Ovary (tissue), 9 donors: ENCODE results near the gene CHKA. TPM values are rescaled to one million over a fixed set of nuclear protein-coding genes. Genes with fewer than 3 reads are reported as not detected.

Experiments
- DNase-seq, 5 donors: peaks; one replicate each; pipeline ENCODE4 v3.0.0-alpha.2; 2019 to 2020
- H3K27ac ChIP-seq, 2 donors: fragments of 200-600 bp; one replicate each; pipeline versions ENCODE4 v1.5.1 to v1.8.0; 2019 to 2022
- H3K27me3 ChIP-seq: fragments of 200-600 bp; one replicate; pipeline ENCODE4 v1.8.0; 2022
- H3K36me3 ChIP-seq: fragments of 200-600 bp; sonication (generic); one replicate; pipeline ENCODE4 v1.5.1; 2019
- H3K4me1 ChIP-seq: one replicate; pipeline ENCODE4 v1.8.1; 2013; ENCODE audit warnings: mild to moderate bottlenecking, moderate library complexity; ENCODE audit not compliant: insufficient read depth
- H3K4me3 ChIP-seq: fragments of 200-600 bp; sonication (generic); one replicate; pipeline ENCODE4 v1.5.1; 2017
- H3K9me3 ChIP-seq, 2 donors: fragments of 200-600 bp in 1 of 2; sonication (generic) in 1 of 2; one replicate each; pipeline versions ENCODE4 v1.5.1 to v1.8.1; 2013 to 2019; ENCODE audit warnings: mild to moderate bottlenecking in 1 of 2, moderate library complexity in 1 of 2
- CTCF ChIP-seq, 3 donors: fragments of 450-650 bp in 2 of 3; fragments of 200-600 bp in 1 of 3; IDR thresholded peaks; one replicate each; pipeline versions ENCODE4 v1.5.1 to v1.8.0; 2016 to 2022; ENCODE audit warnings: antibody characterized with exemption in 3 of 3, mild to moderate bottlenecking in 1 of 3
- EP300 ChIP-seq: sonication (generic); formaldehyde crosslinking; IDR thresholded peaks from one replicate; pipeline ENCODE4 v1.6.1; 2017; ENCODE audit warnings: antibody characterized with exemption
- POLR2A ChIP-seq: fragments of 450-650 bp; IDR thresholded peaks from one replicate; pipeline ENCODE4 v1.6.1; 2017; ENCODE audit warnings: antibody characterized with exemption, mild to moderate bottlenecking, moderate library complexity
- WGBS, 3 donors: extraction: QIAGEN DNeasy Blood & Tissue Kit in 1 of 3; methylation state at CpG; one replicate each; pipeline versions ENCODE4 v1.1.5 to v1.1.7; 2013 to 2017; 5-methylcytosine and 5-hydroxymethylcytosine counted together
- intact Hi-C, 4 donors: fragments of 100-400 bp; cut with DNase I; formaldehyde crosslinking; loops; one replicate each; pipeline versions ENCODE4 v1.11.0 to v1.15.1; 2022 to 2023
- polyA plus RNA-seq, 2 donors: library from polyadenylated mRNA; stranded (reverse); fragments of 200-250 nt in 1 of 2; fragments of 350-450 nt in 1 of 2; fragmentation: Illumina TruSeq in 1 of 2; extraction: RNeasy Lipid Tissue Mini Kit (QIAGEN cat#74804) in 1 of 2; gene quantifications; one replicate each; pipeline ENCODE4 v1.2.3, GENCODE V29; 2013 to 2014
- total RNA-seq, 7 donors: library from RNA; depleted of rRNA in 2 of 7; stranded (reverse); fragments of >200 nt in 2 of 7; fragmentation: NEBNext Ultra II Directional in 3 of 7; extraction: Animal tissue kit (Norgen Biotek cat#: 25700) in 3 of 7; gene quantifications; one replicate each; pipeline versions ENCODE4 v1.1.0 to v1.2.4, GENCODE V29; 2016 to 2023
- donor health status: DM: no; HTN: no; CAD: no; lungs with moderate emphysema.
- donor health status: DM: no; HTN: no; CAD: no.
- donor health status: Bipolar disorder and iron deficiency.
- donor health status: DM: yes; HTN: yes; CAD: no.
- donor health status: DM: no; HTN: no; CAD: no.
- donor health status: DM: yes; HTN: yes; CAD: no.

CHKA gene
- total and polyA plus RNA-seq, 9 donors: 15.6 to 45.3 (median 30.5) TPM

- Histone ChIP-seq H3K36me3 (no peaks in the 10 kb centered on the region), H3K9me3 (no peaks in the 10 kb centered on the region), H3K27ac (peak overlapping the region in 1 of 2 donors; percentile 30), H3K27me3 (no peaks in the 10 kb centered on the region), H3K4me1 (peaks cover 4% of the 10 kb centered on the region), H3K4me3 (no peak overlapping the region)
- intact Hi-C loops: loop anchor here in 3 of 4 donors (10.0 kb wide), 3 partner anchors 51 to 161 kb away; no protein-coding TSS in a partner anchor
- WGBS, 3 donors: 73 to 82% (median 80%) methylated on average over 25 to 36 of the region's 36 CpGs
- peak in 3 of 5 donors; percentile 22 to 33 (median 27) for DNase-seq
- no peak for TF ChIP-seq EP300
- no peak for TF ChIP-seq CTCF (IDR thresholded peaks at IDR 0.05)
- TF ChIP-seq POLR2A: no peak
Observed at GRCh38 chr11:68043349-68044144, 77.6 kb downstream of the CHKA start.

DNA sequence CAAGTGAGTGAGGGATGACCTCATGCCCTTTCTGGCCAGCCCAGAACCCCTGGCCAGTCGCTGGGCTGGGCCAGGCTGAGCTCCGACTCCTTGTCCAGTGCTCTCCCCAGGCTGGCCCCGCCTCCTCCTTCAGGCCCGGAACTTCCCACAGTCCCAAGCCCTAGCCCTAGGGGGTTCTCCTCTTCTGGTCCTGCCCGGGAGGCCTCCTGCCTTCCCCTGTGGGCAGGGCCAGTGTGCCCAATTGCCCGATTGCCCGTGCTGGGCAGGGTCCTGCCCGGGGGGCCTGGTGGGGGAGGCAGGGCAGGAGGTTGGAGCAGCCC lies 78.2 kb downstream of the CHKA start:
- no peaks in the 10 kb centered on the region for H3K36me3 ChIP-seq
- intact Hi-C loops: loop anchor here in 3 of 4 donors (10.0 kb wide), 3 partner anchors 52 to 162 kb away; no protein-coding TSS in a partner anchor
- no peak overlapping the region for H3K4me3 ChIP-seq

DNA sequence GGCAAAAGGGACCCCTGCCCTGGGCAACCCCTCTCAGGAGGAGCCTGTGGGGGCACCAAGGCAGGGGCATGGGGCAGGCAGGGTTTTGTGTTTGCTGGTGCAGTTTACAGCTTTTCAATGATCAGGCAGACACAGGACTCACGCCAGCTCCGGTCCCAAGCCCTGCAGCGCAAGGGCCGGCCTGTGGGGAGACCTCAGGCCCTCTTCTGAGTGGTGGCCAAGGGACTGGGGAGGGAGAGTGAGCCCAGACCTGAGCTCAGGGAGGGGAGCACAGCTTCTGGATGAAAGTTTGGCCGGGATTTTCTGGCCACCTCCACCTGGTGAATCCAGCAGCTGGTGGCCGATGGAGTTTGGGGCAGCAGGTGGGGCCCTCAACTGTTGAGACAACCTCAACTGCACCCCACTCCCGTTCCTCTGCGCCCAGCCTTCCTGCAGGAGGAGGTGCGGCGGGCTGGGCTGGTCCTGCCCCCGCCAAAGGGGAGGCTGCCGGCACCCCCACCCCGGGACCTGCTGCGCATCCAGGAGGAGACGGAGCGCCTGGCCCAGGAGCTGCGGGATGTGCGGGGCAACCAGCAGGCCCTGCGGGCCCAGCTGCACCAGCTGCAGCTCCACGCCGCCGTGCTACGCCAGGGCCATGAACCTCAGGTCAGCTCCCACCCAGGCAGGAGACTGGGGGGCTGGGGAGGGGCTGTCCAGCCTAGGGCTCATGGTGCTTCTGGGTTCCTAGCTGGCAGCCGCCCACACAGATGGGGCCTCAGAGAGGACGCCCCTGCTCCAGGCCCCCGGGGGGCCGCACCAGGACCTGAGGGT lies 78.8 kb downstream of the CHKA start:
- intact Hi-C loops: loop anchor here in 3 of 4 donors (10.0 kb wide), 3 partner anchors 52 to 162 kb away; no protein-coding TSS in a partner anchor
- no peaks in the 10 kb centered on the region for H3K36me3 ChIP-seq
- no peaks in the 10 kb centered on the region for H3K9me3 ChIP-seq
- 76 to 84% (median 78%) methylated on average over 25 to 27 of the region's 27 CpGs for WGBS, 3 donors
- peaks cover 14% of the 10 kb centered on the region for H3K4me1 ChIP-seq
- TF ChIP-seq EP300: no peak
- no peak for TF ChIP-seq CTCF (IDR thresholded peaks at IDR 0.05)
- no peak for TF ChIP-seq POLR2A
- H3K27ac ChIP-seq: no peak overlapping the region
- no peaks in the 10 kb centered on the region for H3K27me3 ChIP-seq
- DNase-seq: peak in 4 of 5 donors; percentile 21 to 32 (median 24)
- H3K4me3 ChIP-seq: no peak overlapping the region

More for the DNA sequence above, 78.2 kb downstream of the CHKA start:
- Histone ChIP-seq H3K4me1 (peaks cover 10% of the 10 kb centered on the region), H3K27me3 (no peaks in the 10 kb centered on the region), H3K9me3 (no peaks in the 10 kb centered on the region), H3K27ac (peak overlapping the region in 1 of 2 donors; percentile 30)
- peak in 1 of 5 donors; percentile 22 for DNase-seq
- 49 to 70% (median 66%) methylated on average over 7 to 8 of the region's 8 CpGs for WGBS, 3 donors
- TF ChIP-seq EP300 (no peak), CTCF (IDR thresholded peaks at IDR 0.05) (no peak), POLR2A (no peak)

- H3K36me3 ChIP-seq: no peaks in the 10 kb centered on the region
- H3K27me3 ChIP-seq: no peaks in the 10 kb centered on the region
- peaks cover 14% of the 10 kb centered on the region for H3K4me1 ChIP-seq
- 82 to 87% (median 86%) methylated on average over 12 of the region's 12 CpGs for WGBS, 3 donors
- no peaks in the 10 kb centered on the region for H3K9me3 ChIP-seq
- H3K4me3 ChIP-seq: no peak overlapping the region
- peak in 2 of 5 donors; percentile 14 to 19 for DNase-seq
- TF ChIP-seq EP300 (no peak), CTCF (IDR thresholded peaks at IDR 0.05) (no peak), POLR2A (no peak)
- intact Hi-C loops: loop anchor here in 3 of 4 donors (10.0 kb wide), 3 partner anchors 53 to 163 kb away; no protein-coding TSS in a partner anchor
- peak overlapping the region in 1 of 2 donors; percentile 84 for H3K27ac ChIP-seq
Observed at GRCh38 chr11:68041617-68042218, 79.5 kb downstream of the CHKA start.
